HL-60 (cell line): ENCODE data around the gene SLC33A1.
"Not testable (repeated sequence)": the region's sequence is repeated elsewhere in the genome, so short reads cannot be mapped to it uniquely, and the experiment has no call there.

Source experiments
- DNase-seq, 2 experiments: peaks; one replicate each; pipeline ENCODE4 v3.0.0-alpha.2; 2010 to 2020; ENCODE audit warnings: low read depth in 1 of 2, low spot score in 1 of 2
- H3K27ac ChIP-seq: fragments of 250-450 bp; sonication (Bioruptor Pico); replicated peaks from 2 replicates; pipeline ENCODE4 v1.5.1; 2020; ENCODE audit warnings: mild to moderate bottlenecking, moderate library complexity
- H3K27me3 ChIP-seq: fragments of 250-450 bp; sonication (Bioruptor Pico); 2 replicates; pipeline ENCODE4 v1.5.1; 2021; ENCODE audit warnings: mild to moderate bottlenecking, moderate library complexity; ENCODE audit not compliant: insufficient read depth, poor library complexity, severe bottlenecking
- H3K4me3 ChIP-seq: replicated peaks from 2 replicates; pipeline ENCODE4 v1.5.1; 2011; ENCODE audit warnings: mild to moderate bottlenecking, control low read depth, low read length; ENCODE audit not compliant: insufficient read depth
- CTCF ChIP-seq: IDR thresholded peaks from one replicate; pipeline ENCODE4 v1.5.1; 2011; ENCODE audit warnings: low read length, control low read depth, inconsistent platforms; ENCODE audit not compliant: insufficient read depth
- GABPA ChIP-seq: IDR thresholded peaks from 2 replicates; pipeline ENCODE4 v1.6.1; 2012; ENCODE audit warnings: low read depth
- POLR2AphosphoS5 ChIP-seq: IDR thresholded peaks from 2 replicates; pipeline ENCODE4 v1.6.1; 2012; ENCODE audit warnings: low read depth
- REST ChIP-seq: IDR thresholded peaks from 2 replicates; pipeline ENCODE4 v1.6.1; 2012; ENCODE audit warnings: low read depth; ENCODE audit not compliant: insufficient replicate concordance
- SPI1 ChIP-seq: IDR thresholded peaks from 2 replicates; pipeline ENCODE4 v1.6.1; 2012; ENCODE audit warnings: low read depth, mild to moderate bottlenecking, borderline replicate concordance

SLC33A1 gene

GRCh38 chr3:155815030-155815545 is 39.1 kb downstream of the SLC33A1 start:
- no peak for DNase-seq
- TF ChIP-seq REST (no peak), POLR2AphosphoS5 (no peak), GABPA (no peak)
- H3K27ac ChIP-seq: no peak overlapping the region
- H3K27me3 ChIP-seq: no peaks in the 10 kb centered on the region
- H3K4me3 ChIP-seq: no peak overlapping the region

- not testable (repeated sequence) for H3K27ac ChIP-seq, DNase-seq, H3K4me3 ChIP-seq, H3K27me3 ChIP-seq
Observed at GRCh38 chr3:155813224-155813623, 41.0 kb downstream of the SLC33A1 start.

- no peak for DNase-seq
- H3K27me3 ChIP-seq: no peaks in the 10 kb centered on the region
- no peak overlapping the region for H3K4me3 ChIP-seq
- no peak for TF ChIP-seq POLR2AphosphoS5
- TF ChIP-seq GABPA: no peak
- TF ChIP-seq CTCF: no peak
- no peak for TF ChIP-seq SPI1
- no peak for TF ChIP-seq REST
- H3K27ac ChIP-seq: no peak overlapping the region
Observed at GRCh38 chr3:155809181-155809580, 45.0 kb downstream of the SLC33A1 start.

DNA sequence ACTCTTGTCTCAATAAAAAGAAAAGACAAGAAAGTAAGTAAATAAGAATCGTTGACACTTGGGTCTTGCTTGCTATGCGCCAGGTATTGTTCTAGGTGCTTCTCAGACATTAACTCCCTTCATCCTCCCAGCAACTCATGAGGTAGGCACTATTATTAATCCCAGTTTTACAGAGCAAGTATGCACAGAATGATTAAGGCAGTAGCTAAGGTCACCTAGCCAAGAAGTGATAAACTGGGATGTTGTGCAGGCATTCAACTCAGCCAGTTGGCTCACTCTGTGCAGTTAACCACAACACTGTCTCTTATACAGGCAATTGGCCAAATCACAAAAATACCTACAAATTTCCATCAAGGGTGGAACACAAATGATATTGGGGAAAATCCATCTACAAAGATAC is 46.4 kb downstream of the SLC33A1 start:
- DNase-seq: no peak
- Histone ChIP-seq H3K27me3 (no peaks in the 10 kb centered on the region), H3K27ac (no peak overlapping the region), H3K4me3 (no peak overlapping the region)
- no peak for TF ChIP-seq REST
- TF ChIP-seq SPI1: no peak
- no peak for TF ChIP-seq CTCF
- no peak for TF ChIP-seq GABPA
- TF ChIP-seq POLR2AphosphoS5: no peak
